NCI-H345 (cell line): ENCODE measurements around the gene KYNU.
"Not testable (repeated sequence)": the region's sequence is repeated elsewhere in the genome, so short reads cannot be mapped to it uniquely, and the experiment has no call there.

ENCODE experiments used
- DNase-seq: peaks from one replicate; lab custom pipeline; 2025; lab: John Stamatoyannopoulos, UW

KYNU gene

DNA sequence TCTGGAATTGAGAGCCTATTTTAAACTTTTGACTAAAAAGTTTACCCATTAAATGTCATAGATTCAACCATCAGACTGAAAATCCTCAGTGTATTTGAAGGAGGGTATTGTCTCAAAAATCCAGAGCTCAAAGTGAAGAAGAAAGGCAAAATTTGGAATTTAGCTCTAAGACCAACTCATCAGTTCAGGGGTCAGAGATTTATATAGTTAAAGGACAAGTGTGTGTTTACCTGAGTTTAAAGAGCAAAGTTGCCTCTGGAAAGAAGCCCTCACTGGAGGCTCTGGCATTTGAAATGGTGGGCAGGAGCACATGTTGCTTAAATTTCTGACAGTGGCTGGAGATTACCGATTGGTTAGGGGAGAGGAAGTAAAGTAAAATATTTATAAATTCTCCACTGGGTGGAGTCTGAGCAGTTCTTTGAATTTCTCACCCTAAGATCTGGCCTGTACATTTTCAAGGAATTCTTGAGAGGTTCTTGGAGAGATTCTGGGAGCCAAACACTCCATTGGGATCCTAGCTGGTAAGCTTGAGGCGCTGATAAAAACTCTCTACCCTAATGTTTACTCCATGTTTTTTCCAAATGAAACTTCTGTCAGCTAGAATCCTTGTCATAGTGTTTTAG lies at the start of gene KYNU:
TSS of gene KYNU (plus strand) at position 449 of the 623 bp plus-strand sequence. CDS start 7,704 bp downstream, outside the sequence.
- DNase-seq = no peak

DNA sequence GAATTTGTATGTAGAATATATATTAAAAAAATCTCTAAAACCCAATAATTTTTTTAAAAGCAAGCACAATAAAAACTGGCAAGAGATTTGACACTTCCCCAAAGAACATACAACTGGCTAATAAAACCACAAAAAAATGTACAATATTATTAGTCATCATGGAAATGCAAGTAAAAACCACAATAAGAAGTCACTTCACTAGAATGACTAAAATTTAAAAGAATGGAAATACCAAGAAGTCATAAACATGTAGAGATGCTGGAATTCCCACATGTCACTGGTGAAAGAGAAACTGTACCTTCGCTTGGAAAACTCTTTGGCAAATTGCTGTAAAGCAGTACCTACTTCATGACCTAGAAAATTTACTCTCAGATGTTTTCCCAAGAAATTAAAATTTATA lies 43.4 kb upstream of the KYNU start:
- DNase-seq = no peak

DNA sequence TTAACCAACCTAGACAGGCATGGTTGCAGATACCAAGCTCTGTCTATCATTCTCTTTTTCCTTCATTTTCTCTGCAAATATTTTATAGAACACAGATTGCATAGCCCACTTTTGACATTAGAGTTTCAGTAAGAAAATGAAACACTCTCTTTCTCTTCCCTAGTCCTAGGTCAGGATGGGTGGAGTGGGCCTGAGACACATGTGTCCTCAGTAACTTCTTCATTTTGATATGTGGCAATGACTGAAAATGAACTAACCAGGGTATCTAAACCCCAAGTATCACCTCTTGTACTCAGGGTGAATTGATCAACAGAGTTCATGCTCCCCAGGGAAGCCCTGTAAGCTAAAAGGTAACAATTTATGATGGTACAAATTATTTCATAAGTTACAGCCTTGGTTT lies 37.0 kb upstream of the KYNU start:
- DNase-seq = no peak

DNA sequence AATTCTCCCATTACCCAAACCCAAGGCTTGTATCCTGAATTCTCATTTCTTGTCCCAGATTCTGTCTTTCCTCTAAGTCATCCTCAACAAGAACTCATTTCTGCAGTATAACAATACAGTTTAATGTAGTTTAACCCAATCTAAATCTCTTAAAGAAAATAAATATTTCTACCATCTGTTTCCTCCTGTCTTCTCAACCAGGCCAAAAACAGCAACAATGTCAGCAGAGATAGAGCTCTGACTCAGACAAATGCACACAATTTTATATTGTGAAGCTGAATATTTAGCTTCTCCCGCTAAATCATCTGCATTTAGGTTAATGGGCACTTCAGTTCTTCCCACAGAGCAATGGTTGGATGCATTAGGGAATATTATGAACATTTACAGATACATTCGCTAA lies 35.7 kb upstream of the KYNU start:
- DNase-seq = no peak

DNA sequence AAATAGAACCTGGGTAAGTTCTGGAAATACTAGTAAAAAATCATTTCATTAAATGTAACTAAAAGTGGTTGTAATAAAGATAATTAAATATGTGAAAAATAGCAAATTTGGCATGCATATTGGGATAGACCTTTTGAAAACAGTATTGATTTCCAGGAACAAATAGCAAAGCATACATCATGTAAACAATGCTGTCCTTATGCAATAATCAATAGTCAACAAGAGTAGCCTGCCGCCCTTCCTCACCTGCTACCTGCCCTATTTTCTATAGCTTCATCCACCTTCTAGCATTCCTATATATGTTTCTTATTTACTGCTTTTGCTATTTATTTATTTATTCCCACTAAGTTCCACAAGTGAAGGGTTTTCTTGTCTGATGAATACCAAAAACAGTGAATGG lies 35.1 kb upstream of the KYNU start:
- no peak for DNase-seq

DNA sequence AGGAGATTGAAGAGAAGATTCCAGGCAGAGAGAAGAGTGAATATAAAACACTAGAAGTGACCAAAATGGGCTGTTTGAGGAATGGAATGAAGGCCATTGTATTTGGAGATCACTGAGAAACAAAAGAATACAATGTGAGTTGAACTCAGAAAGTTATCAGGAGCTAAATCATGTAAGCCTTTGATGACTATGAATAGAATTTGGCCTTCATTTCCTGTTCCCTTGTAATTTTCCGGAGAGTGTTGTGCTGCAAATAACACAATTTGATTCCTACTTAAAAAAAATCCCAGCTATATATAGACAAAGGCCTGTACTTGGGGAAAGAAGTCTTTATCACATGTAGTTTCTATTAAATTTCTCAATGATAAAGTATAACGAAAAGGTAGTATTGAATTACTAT lies 33.7 kb upstream of the KYNU start:
- DNase-seq = no peak

DNA sequence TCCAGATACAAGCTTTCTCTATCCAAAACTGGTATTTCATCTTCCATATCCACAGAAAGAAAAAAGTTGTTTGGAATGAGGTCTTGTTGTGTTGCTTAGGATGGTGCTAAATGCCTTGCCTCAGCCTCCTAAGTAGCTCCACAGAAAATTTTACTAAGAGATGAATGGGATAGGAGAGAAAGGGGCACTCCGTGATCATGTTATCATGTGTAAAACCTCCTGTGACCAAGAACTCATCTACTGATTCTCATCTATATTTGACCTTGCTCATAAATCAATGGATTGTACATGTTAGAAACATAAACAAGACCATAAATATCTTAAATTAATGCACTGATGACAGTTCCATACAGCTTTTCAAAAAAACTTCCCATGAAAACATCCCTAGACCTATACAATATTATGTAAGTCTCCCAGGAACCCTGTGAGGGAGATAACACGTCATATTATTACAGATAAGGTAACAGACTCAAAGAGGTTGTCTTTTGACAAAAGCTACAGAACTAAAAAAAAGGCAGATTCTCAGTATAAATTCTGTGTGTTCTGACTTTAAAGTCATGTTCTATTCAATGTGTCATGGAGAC lies 29.3 kb upstream of the KYNU start:
- DNase-seq = no peak

DNA sequence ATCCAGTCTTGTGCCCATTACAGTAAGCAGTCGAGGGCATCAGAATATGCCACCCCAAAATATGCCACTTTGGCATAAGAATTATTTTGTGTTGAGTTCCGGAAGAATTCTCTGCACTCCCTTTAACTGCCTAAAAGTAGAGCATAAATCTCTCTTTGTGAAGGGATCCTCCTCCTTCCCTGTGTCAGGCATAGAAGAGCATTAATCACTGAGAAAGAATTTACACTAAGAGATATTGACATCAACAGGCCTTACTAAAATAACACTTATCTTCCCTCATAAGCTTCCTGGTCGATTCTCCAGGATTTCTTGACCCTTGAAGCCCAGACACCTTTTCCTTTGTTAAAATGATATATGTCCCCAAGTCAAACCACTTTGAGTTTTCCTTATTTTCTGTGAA lies 27.6 kb upstream of the KYNU start:
- no peak for DNase-seq

DNA sequence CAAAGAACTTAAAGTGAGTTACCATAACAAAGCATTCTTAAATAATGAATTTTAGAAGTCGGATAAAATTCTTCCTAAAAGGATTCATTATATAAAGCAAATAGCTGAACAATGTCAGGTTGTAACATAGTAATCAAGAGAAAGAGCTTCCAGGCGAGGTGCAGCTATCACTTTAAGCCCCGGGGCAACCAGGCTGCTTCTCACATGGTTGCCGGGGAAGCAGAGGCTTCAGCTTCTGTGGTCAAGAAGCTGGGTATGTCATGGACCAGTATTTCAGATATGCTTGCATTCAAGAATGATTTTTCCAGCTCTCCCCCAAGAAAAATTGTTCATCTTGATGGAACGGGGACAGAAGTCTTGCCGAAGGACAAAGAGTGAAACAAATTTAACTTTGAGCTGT lies 23.6 kb upstream of the KYNU start:
- no peak for DNase-seq

DNA sequence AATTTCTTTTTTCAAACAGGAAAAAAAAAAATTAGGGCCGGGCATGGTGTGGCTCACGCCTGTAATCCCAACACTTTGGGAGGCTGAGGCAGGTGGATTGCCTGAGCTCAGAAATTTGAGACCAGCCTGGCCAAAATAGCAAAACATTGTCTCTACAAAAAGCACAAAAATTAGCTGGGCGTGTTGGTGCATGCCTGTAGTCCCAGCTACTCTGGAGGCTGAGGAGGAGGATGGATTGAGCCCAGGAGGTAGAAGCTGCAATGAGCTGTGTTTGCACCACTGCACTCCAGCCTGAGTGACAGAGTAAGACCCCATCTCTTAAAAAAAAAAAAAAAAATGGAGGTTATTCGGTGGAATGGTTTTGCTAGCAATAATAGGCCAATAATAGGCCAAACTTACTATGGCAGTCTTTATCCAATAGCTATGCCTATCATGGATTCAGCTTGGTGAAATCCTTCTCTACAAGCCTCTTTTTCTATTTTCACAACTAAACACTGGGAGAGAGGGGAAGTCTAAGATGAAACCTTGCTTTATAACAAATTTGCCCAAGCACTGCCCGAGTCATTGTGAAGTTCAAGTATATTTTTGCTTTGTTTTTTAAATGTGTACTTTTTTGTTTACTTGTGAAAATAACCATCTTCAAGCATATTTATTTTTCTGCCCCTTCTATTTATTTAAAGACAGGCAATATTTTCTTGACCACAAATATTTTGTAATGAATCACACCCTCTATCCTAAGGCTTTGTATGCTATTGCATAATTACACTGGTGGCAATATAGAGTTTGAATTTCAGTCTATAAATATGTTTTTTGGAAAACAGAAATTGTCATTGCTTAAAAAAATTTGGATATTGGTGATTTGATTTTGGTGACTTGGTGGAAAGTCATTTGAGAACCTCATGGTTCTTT lies 20.0 kb upstream of the KYNU start:
- no peak for DNase-seq

DNA sequence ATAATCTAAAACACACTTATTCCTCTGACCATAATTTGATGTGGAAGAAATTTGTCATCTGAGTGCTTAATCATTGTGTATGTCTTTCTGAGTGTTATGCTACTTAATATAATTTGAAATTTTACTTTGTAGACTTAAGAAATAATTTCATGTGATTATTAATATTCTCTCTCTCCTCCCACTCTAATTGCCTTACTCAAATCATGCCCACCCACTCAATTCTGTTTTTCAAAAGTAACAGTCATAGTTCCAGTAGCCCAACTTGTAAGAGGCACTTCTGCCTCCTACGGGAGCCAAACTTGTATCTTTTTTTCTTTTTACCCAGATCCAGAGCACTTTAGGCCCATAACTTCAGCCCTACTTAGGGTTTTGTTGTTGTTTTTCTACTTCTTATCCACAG lies 18.5 kb upstream of the KYNU start:
- no peak for DNase-seq

DNA sequence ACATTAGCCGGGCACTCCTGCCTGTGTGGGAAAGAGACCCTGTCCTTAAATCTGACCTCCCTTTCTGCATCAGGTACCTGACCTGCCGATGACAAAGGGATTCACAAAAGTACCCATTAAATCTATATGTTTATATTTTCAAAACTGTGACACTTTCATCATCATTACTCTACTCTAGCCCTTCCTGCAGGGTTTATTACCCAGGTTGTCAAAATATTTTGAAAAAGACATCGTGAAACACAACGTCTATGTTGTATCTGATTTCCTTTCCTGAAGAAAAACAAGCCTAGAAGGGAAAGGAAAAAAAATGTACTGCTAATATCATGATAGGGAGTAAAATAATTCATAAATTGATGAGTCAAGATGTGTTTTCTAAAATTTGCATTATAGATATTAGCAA lies 15.2 kb upstream of the KYNU start:
- no peak for DNase-seq

DNA sequence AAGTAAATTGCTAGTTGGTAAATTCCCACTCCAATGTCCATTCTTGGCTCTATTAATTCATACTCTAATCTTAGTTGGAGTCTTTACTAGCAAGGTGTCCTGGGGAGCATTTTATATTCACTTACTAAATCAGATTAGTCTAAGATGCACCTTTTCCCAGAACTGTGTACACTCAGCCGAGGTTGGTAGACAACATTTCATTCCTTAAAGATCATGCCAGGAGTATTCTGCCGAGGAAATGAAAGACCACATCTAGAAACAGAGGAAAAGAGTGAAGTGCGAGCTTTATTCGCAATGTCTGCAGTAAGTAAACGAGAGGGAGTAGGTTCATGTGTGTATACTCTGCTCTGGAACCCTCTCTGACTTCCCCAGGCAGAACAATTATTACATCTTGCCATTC lies 14.6 kb upstream of the KYNU start:
- DNase-seq = no peak

DNA sequence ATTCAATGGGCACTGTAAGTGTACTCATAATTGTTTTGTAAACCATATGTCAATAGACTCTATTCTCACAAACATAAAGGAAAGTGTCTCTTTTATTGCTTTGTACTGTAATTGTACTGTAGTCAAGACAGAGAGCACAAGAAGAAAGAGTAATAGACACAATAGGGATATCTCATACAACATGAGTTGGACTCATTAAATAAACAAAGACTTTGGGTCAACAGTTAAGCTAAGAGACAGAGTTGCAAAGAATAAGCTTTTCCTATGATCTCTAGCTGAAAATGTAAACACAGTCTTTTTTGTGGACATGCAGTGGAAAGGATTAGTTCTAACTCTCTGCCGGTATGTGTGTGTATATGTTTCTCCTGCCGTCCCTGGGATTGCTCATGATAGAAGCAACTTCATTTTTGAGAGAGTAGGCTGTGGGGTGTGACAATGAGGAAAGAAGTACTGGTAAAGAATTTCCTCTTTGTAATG lies 13.9 kb upstream of the KYNU start:
- DNase-seq = peak; percentile 72

DNA sequence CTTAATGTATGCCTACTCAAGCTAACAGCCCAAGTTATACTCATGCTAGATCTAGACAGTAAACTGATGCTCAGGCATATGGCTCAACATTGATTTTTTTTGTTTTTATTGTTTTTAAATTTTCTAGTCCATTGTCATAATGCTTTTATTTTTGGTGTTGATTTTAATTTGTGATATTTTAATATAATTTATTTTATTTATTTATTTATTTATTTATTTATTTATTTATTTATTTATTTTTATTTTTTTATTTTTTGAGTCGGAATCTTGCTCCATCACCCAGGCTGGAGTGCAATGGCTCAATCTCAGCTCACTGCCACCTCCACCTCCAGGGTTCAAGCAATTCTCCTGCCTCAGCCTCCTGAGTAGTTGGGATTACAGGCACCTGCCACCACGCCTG lies 12.9 kb upstream of the KYNU start:
- DNase-seq = not testable (repeated sequence)

DNA sequence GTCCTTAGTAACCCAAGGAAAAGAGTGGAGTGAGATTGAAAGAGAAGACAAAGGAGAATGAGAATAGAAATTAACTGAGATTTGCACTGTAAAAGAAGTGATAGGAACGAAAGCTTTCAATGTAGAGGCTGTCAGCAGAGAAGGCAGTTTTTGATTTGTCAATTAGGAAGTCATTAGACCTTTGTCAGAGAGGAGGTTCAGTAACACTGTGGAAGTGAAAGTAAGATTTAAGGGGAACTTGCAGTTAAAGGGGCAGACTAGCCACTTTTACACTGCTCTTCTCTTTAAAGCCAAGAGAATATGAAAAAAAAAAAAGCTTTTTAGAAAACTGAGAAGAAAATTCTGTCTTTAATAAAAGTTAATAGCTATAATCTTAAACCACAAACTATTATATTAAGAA lies 11.5 kb upstream of the KYNU start:
- no peak for DNase-seq

DNA sequence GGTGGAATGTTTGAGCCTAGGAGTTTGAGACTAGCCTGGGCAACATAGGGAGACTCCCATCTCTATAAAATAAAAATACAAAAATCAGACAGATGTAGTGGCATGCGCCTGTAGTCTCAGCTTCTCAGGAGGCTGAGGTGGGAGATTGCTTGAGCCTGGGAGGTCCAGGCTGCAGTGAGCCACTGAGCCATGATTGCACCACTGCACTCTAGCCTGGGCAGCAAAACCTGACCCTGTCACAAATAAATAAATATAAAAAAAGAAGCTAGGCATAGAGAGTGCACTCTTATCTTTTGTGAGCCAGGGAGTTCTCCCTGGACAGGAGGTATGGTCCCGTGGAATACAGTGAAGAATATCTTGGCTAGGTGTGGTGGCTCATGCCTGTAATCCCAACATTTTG lies 11.0 kb upstream of the KYNU start:
- no peak for DNase-seq

DNA sequence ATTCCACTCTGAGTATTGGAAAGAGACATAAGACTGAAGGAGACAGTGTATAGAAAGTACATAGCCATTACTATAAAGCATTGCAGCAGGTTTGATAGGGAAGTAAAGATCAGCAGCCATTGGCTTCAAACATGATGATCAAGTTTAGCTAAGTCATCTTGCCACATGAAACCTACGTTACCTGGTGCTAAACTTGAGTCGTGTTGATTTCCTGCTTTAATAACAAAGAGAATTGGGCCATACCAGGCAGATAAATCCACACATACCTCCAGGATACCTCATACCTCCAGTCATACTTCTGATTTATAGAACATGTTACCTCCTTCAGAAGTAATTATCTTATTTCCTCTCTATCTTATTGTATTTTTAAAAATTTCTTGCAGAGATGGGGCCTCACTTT lies 10.3 kb upstream of the KYNU start:
- no peak for DNase-seq

DNA sequence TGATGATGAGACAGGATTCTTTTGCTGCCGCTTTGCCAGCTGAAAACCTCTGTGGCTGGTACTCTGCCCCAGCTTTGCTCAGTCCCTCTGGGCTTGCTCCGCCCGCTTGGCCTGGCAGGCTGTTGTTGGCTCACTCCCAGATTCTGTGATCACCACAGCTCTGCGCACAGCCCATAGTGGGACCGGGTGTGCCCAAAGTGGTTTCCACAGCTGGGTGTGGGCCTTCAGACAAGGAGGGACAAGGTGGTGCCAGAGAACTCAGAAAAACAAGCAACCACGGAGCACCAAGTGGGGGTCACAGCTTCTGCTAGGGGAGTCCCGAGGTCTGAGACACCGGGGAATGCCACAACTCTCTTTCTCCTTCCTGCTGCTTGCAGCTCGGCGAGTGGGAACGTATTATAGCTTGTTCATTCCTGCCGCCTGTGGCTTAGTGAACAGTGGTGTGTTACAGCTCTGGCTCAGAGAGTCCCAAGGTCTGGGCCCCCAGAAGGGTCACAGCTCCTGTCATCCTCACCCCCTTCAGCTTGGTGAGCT lies 9.2 kb upstream of the KYNU start:
- DNase-seq = no peak

DNA sequence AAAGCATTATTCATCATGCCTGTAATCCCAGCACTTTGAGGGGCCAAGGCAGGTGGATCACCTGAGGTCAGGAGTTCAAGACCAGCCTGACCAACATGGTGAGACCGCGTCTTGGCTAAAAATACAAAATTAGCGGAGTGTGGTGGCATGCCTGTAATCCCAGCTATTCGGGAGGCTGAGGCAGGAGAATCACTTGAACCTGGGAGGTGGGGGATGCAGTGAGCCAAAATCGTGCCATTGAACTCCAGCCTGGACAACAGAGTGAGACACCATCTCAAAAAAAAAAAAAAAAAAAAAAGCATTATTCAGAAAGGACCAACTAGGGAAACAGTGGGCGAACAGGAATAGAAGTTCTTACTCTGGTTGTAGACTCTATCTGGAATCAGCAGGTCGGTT lies 8.4 kb upstream of the KYNU start:
- DNase-seq = not testable (repeated sequence)

DNA sequence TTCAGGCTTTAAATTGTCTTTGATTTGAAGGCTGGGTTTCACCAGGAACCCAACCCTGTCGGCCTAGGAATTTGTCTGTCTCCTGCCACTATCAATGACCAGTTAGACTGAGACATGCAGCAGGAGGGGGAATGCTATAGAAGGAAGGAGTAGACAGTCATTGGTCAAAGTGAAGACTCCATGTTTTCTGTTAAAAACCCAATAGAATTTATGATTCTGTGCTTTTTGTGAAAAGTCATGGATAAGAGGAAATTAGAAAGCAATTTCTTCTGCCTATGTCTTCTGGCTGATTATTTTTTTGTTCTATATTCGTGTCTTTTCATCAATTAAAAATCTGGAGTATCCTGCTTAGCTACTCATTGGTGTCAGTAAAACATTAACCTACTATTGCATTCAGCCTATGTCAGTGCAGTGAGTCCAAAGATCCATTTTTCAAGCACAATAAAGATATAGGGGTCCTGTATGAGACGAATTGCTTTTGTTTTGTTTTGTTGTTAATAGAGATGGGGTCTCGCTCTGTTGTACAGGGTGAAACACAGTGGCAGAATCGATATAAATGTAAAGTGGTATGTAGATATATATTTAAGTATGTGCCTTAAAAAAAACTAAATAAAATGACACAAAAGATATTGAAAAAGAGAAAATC lies 7.9 kb upstream of the KYNU start:
- no peak for DNase-seq

DNA sequence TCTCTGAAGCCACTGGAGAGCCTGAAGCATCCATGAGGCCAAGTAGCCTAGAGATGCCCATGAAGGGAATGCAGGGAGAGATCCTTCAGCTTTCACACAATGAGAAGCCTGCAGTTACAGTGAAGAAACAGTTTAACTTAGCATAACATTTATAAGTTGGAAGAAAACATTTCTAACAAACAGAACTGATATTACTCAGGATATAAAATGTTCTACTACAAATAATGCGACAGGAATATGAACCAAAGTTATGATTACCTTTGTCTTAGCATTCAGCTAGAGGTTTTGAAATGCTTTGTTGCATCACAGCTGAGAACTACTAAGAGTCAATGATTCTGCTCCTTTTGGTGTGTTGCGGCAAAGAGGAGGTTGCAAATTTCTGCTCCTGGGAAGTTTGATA lies 6.9 kb upstream of the KYNU start:
- DNase-seq = no peak
